HepG2 (cell line): Measurements from ENCODE around the gene INKA2. TPM values are rescaled to one million over a fixed set of nuclear protein-coding genes. Genes with fewer than 3 reads are reported as not detected.
A peak's percentile ranks its signal among the peaks of the same experiment; 100 is the strongest.

Source experiments
- AKAP8 ChIP-seq: sonication (generic); formaldehyde crosslinking; IDR thresholded peaks from 2 replicates; pipeline ENCODE4 v1.5.1; 2020; ENCODE audit warnings: mild to moderate bottlenecking, missing genetic modification reagents
- BRCA1 ChIP-seq: sonication (generic); formaldehyde crosslinking; IDR thresholded peaks from 2 replicates; pipeline ENCODE4 v1.4.0; 2020; ENCODE audit warnings: missing genetic modification reagents
- CHCHD3 ChIP-seq: sonication (generic); formaldehyde crosslinking; IDR thresholded peaks from 2 replicates; pipeline ENCODE4 v1.8.0; 2022; ENCODE audit warnings: mild to moderate bottlenecking, missing genetic modification reagents, moderate library complexity
- DDIT3 ChIP-seq: sonication (generic); formaldehyde crosslinking; IDR thresholded peaks from 2 replicates; pipeline ENCODE4 v1.4.0; 2020; ENCODE audit warnings: mild to moderate bottlenecking, missing genetic modification reagents
- E2F2 ChIP-seq: sonication (generic); formaldehyde crosslinking; IDR thresholded peaks from 2 replicates; pipeline ENCODE4 v1.4.0; 2020; ENCODE audit warnings: missing genetic modification reagents, borderline replicate concordance
- FOSL2 ChIP-seq: sonication (generic); formaldehyde crosslinking; IDR thresholded peaks from 2 replicates; pipeline ENCODE4 v1.4.0; 2020; ENCODE audit warnings: missing genetic modification reagents
- MATR3 ChIP-seq: sonication (generic); formaldehyde crosslinking; IDR thresholded peaks from 2 replicates; pipeline ENCODE4 v1.4.0; 2020; ENCODE audit warnings: missing genetic modification reagents
- NBN ChIP-seq: fragments of 450-650 bp; conservative IDR thresholded peaks from 2 replicates; pipeline ENCODE4 v1.6.1; 2017
- NCOA1 ChIP-seq: sonication (generic); formaldehyde crosslinking; IDR thresholded peaks from 2 replicates; pipeline ENCODE4 v1.9.0; 2021; ENCODE audit warnings: missing genetic modification reagents
- NFE2L2 ChIP-seq: fragments of 150-350 bp; IDR thresholded peaks from 2 replicates; pipeline ENCODE4 v1.6.1; 2014; ENCODE audit warnings: low read length
- NFIC ChIP-seq: IDR thresholded peaks from 2 replicates; pipeline ENCODE4 v1.6.1; 2012; ENCODE audit warnings: mild to moderate bottlenecking, low read length, inconsistent platforms
- PRPF4 ChIP-seq: fragments of 200-400 bp; formaldehyde crosslinking; IDR thresholded peaks from 2 replicates; pipeline ENCODE4 v1.6.1; 2016; ENCODE audit warnings: low read length, low read depth; ENCODE audit not compliant: poor library complexity, severe bottlenecking
- TBL1XR1 ChIP-seq: fragments of 150-350 bp; IDR thresholded peaks from 2 replicates; pipeline ENCODE4 v1.6.1; 2014; ENCODE audit warnings: borderline replicate concordance, low read length; ENCODE audit not compliant: partially characterized antibody
- THAP7 ChIP-seq: sonication (generic); formaldehyde crosslinking; IDR thresholded peaks from 2 replicates; pipeline ENCODE4 v1.8.1; 2023; ENCODE audit warnings: mild to moderate bottlenecking, missing genetic modification reagents
- TRAFD1 ChIP-seq: sonication (generic); formaldehyde crosslinking; IDR thresholded peaks from 2 replicates; pipeline ENCODE4 v1.5.1; 2020; ENCODE audit warnings: missing genetic modification reagents, mild to moderate bottlenecking, borderline replicate concordance
- ZBTB38 ChIP-seq: sonication (generic); formaldehyde crosslinking; IDR thresholded peaks from 2 replicates; pipeline ENCODE4 v1.5.1; 2020; ENCODE audit warnings: mild to moderate bottlenecking, missing genetic modification reagents
- ZBTB4 ChIP-seq: sonication (generic); formaldehyde crosslinking; IDR thresholded peaks from 2 replicates; pipeline ENCODE4 v1.4.0; 2020; ENCODE audit warnings: missing genetic modification reagents, mild to moderate bottlenecking, borderline replicate concordance
- ZC3H4 ChIP-seq: sonication (generic); formaldehyde crosslinking; IDR thresholded peaks from 2 replicates; pipeline ENCODE4 v1.4.0; 2020; ENCODE audit warnings: missing genetic modification reagents, borderline replicate concordance
- ZFP36L1 ChIP-seq: sonication (generic); formaldehyde crosslinking; IDR thresholded peaks from 2 replicates; pipeline ENCODE4 v1.8.0; 2022; ENCODE audit warnings: mild to moderate bottlenecking, missing genetic modification reagents, moderate library complexity
- ZNF260 ChIP-seq: sonication (generic); formaldehyde crosslinking; IDR thresholded peaks from 2 replicates; pipeline ENCODE4 v1.4.0; 2020; ENCODE audit warnings: missing genetic modification reagents, low read depth, mild to moderate bottlenecking, borderline replicate concordance
- ZNF577 ChIP-seq: sonication (generic); formaldehyde crosslinking; IDR thresholded peaks from 2 replicates; pipeline ENCODE4 v1.4.0; 2020; ENCODE audit warnings: mild to moderate bottlenecking, low read depth, missing genetic modification reagents, borderline replicate concordance
- ZNF598 ChIP-seq: sonication (generic); formaldehyde crosslinking; IDR thresholded peaks from 2 replicates; pipeline ENCODE4 v1.5.1; 2020; ENCODE audit warnings: mild to moderate bottlenecking, missing genetic modification reagents, borderline replicate concordance
- ZNF672 ChIP-seq: sonication (generic); formaldehyde crosslinking; IDR thresholded peaks from 2 replicates; pipeline ENCODE4 v1.8.1; 2022; ENCODE audit warnings: missing genetic modification reagents
- polyA plus RNA-seq, 8 experiments: library from polyadenylated mRNA; depleted of rRNA in 3 of 8; stranded (reverse) in 7 of 8; unstranded in 1 of 8; fragments of >200 nt; fragmentation: Illumina TruSeq in 4 of 8; extraction: Trizol in 4 of 8; gene quantifications; 2 replicates each; pipeline versions ENCODE4 v1.2.1 to v1.2.3, GENCODE V29; 2011 to 2016; ENCODE audit warnings: low read depth in 4 of 8, missing spikeins in 1 of 8, mixed read lengths in 1 of 8; ENCODE audit not compliant: insufficient read depth in 1 of 8
- total RNA-seq, 5 experiments: library from RNA; depleted of rRNA; stranded (reverse); fragments of >200 nt; fragmentation: Illumina TruSeq; extraction: Trizol; gene quantifications; 2 replicates each; pipeline ENCODE4 v1.2.3, GENCODE V29; 2016; ENCODE audit warnings: low read depth in 1 of 5

INKA2 gene
- total and polyA plus RNA-seq, 2 of the 13 experiments (the other 11 are each of a cell fraction or from before 2014, with no cell fraction given) = 2.6 to 4.6 TPM

GRCh38 chr1:111733183-111733991, 5.8 kb downstream of the INKA2 start (continued):
- TF ChIP-seq TRAFD1 (no peak), ZBTB38 (no peak), NCOA1 (CRISPR knock-in tag) (no peak), ZNF672 (CRISPR knock-in tag) (no peak), NBN (no peak), FOSL2 (CRISPR knock-in tag) (peak; percentile 90), ZNF598 (no peak), CHCHD3 (CRISPR knock-in tag) (no peak), NFE2L2 (no peak; the same call in 1 of the 2 replicates), BRCA1 (CRISPR knock-in tag) (no peak), ZFP36L1 (CRISPR knock-in tag) (no peak), DDIT3 (CRISPR knock-in tag) (no peak), AKAP8 (CRISPR knock-in tag) (no peak), E2F2 (CRISPR knock-in tag) (no peak), ZC3H4 (no peak), ZBTB4 (CRISPR knock-in tag) (no peak), NFIC (no peak), PRPF4 (no peak), ZNF577 (no peak), TBL1XR1 (no peak), MATR3 (no peak), ZNF260 (CRISPR knock-in tag) (no peak), THAP7 (CRISPR knock-in tag) (no peak)
